HepG2 (cell line): Measurements from ENCODE around the gene ADGRF5. TPM values are rescaled to one million over a fixed set of nuclear protein-coding genes. Genes with fewer than 3 reads are reported as not detected.

Experiments used
- ATAC-seq: fragments of 200-7000 bp; cut with Tn5 transposase; 3 replicates; pipeline ENCODE4 v1.9.1; 2020; ENCODE audit warnings: mild to moderate bottlenecking, moderate library complexity
- BruUV-seq: library from RNA; stranded (reverse); fragments of 400-500 nt; replicated peaks from 2 replicates; lab custom pipeline; 2021; lab: Mats Ljungman, UMichigan
- CTCF ChIA-PET: fragments of 300-600 bp; formaldehyde crosslinking; extraction: SDS; loops from one replicate; lab custom pipeline; 2021; ENCODE audit warnings: low total read pairs, inconsistent platforms, low intra/inter-chr PET ratio; lab: Yijun Ruan, JAX
- POLR2A ChIA-PET: fragments of 350-600 bp; sonication (Branson Sonifier 250); formaldehyde crosslinking; loops from one replicate; lab custom pipeline; 2020; ENCODE audit warnings: antibody characterized with exemption, inconsistent platforms; lab: Yijun Ruan, JAX
- DNase-seq: peaks from one replicate; pipeline ENCODE4 v3.0.0-alpha.2; 2015; ENCODE audit warnings: low spot score
- FAIRE-seq: peaks from 3 replicates; lab custom pipeline; 2011; peaks lifted over from hg19 to GRCh38; lab: Jason Lieb, UNC
- H2AFZ ChIP-seq: one replicate; pipeline ENCODE4 v1.6.1; 2011; ENCODE audit warnings: low read length, inconsistent platforms
- H3K27ac ChIP-seq: fragments of 300-600 bp; 3 replicates; pipeline ENCODE4 v1.8.0; 2011; ENCODE audit warnings: mixed run types, mild to moderate bottlenecking, mixed read lengths, low read length, inconsistent platforms; ENCODE audit not compliant: insufficient read depth; ENCODE audit errors: extremely low read length
- H3K27me3 ChIP-seq, 2 experiments: fragments of 200-600 bp in 1 of 2; 2 replicates in 1 of 2; 3 replicates in 1 of 2; pipeline versions ENCODE4 v1.6.0 to v1.8.0; 2011; ENCODE audit warnings: low read length in 2 of 2, mild to moderate bottlenecking in 2 of 2, moderate library complexity in 2 of 2, inconsistent platforms in 1 of 2; ENCODE audit not compliant: insufficient read depth in 2 of 2, control insufficient read depth in 1 of 2
- H3K36me3 ChIP-seq, 2 experiments: fragments of 200-600 bp in 1 of 2; replicated peaks in 1 of 2; 2 replicates in 1 of 2; 3 replicates in 1 of 2; pipeline versions ENCODE4 v1.5.1 to v1.8.0; 2011; ENCODE audit warnings: low read length in 2 of 2, inconsistent platforms in 1 of 2; ENCODE audit not compliant: insufficient read depth in 2 of 2, control insufficient read depth in 1 of 2
- H3K4me1 ChIP-seq: 2 replicates; pipeline ENCODE4 v1.5.1; 2012; ENCODE audit warnings: low read length, inconsistent platforms; ENCODE audit not compliant: insufficient read depth
- H3K4me2 ChIP-seq: 2 replicates; pipeline ENCODE4 v1.6.0; 2011; ENCODE audit warnings: low read depth, low read length, inconsistent platforms
- H3K4me3 ChIP-seq, 3 experiments: fragments of 200-600 bp in 1 of 3; sonication (generic), shearing (Covaris generic) in 1 of 3; replicated peaks in 1 of 3; 2 replicates each; pipeline ENCODE4 v1.5.1; 2011 to 2016; ENCODE audit warnings: low read length in 3 of 3, inconsistent platforms in 2 of 3, low read depth in 2 of 3, mild to moderate bottlenecking in 2 of 3, control low read depth in 1 of 3, mixed read lengths in 1 of 3; ENCODE audit not compliant: insufficient read depth in 1 of 3
- H3K79me2 ChIP-seq: one replicate; pipeline ENCODE4 v1.6.1; 2011; ENCODE audit warnings: low read length, inconsistent platforms; ENCODE audit not compliant: insufficient read depth
- H3K9ac ChIP-seq: 2 replicates; pipeline ENCODE4 v1.6.0; 2011; ENCODE audit warnings: mild to moderate bottlenecking, low read depth, low read length, inconsistent platforms; ENCODE audit not compliant: insufficient read depth
- H3K9me3 ChIP-seq: 2 replicates; pipeline ENCODE4 v1.5.1; 2012; ENCODE audit warnings: mild to moderate bottlenecking, low read length
- H4K20me1 ChIP-seq: 2 replicates; pipeline ENCODE4 v1.6.0; 2011; ENCODE audit warnings: inconsistent platforms, mild to moderate bottlenecking, low read length, moderate library complexity; ENCODE audit not compliant: insufficient read depth
- ADNP ChIP-seq: sonication (generic); formaldehyde crosslinking; IDR thresholded peaks from 2 replicates; pipeline ENCODE4 v1.4.0; 2020; ENCODE audit warnings: missing genetic modification reagents
- ATM ChIP-seq: fragments of 450-650 bp; IDR thresholded peaks from 2 replicates; pipeline ENCODE4 v1.7.1; 2017; ENCODE audit warnings: mild to moderate bottlenecking, borderline replicate concordance
- CHD2 ChIP-seq: IDR thresholded peaks from 2 replicates; pipeline ENCODE4 v1.6.1; 2011; ENCODE audit warnings: low read depth, low read length, improper control_type of control experiment
- CHD4 ChIP-seq: fragments of 200-600 bp; sonication (generic); IDR thresholded peaks from 2 replicates; pipeline ENCODE4 v1.7.0; 2017; ENCODE audit warnings: mild to moderate bottlenecking, low read length, borderline replicate concordance
- FOSL1 ChIP-seq: sonication (generic); formaldehyde crosslinking; IDR thresholded peaks from 2 replicates; pipeline ENCODE4 v1.9.0; 2021; ENCODE audit warnings: missing genetic modification reagents, borderline replicate concordance
- GATAD1 ChIP-seq: IDR thresholded peaks from 2 replicates; pipeline ENCODE4 v1.6.1; 2016; ENCODE audit warnings: missing genetic modification reagents, missing compliant biosample characterization
- HNF4A ChIP-seq: sonication (generic); formaldehyde crosslinking; IDR thresholded peaks from 2 replicates; pipeline ENCODE4 v1.4.0; 2020; ENCODE audit warnings: missing genetic modification reagents
- IRX3 ChIP-seq: sonication (generic); formaldehyde crosslinking; IDR thresholded peaks from 2 replicates; pipeline ENCODE4 v1.8.1; 2023; ENCODE audit warnings: mild to moderate bottlenecking, low read depth, missing genetic modification reagents, borderline replicate concordance
- KDM5B ChIP-seq: sonication (generic); formaldehyde crosslinking; IDR thresholded peaks from 2 replicates; pipeline ENCODE4 v1.4.0; 2020; ENCODE audit warnings: missing genetic modification reagents, mild to moderate bottlenecking, borderline replicate concordance
- KMT2B ChIP-seq: IDR thresholded peaks from 2 replicates; pipeline ENCODE4 v1.6.1; 2016; ENCODE audit warnings: missing genetic modification reagents, missing compliant biosample characterization
- LCORL ChIP-seq, 2 experiments: fragments of 450-650 bp in 1 of 2; sonication (generic) in 1 of 2; formaldehyde crosslinking in 1 of 2; IDR thresholded peaks; 2 replicates each; pipeline versions ENCODE4 v1.5.0 to v1.6.1; 2017 to 2020; ENCODE audit warnings: antibody characterized with exemption in 1 of 2, missing genetic modification reagents in 1 of 2
- NR2C2 ChIP-seq: sonication (generic); formaldehyde crosslinking; IDR thresholded peaks from 2 replicates; pipeline ENCODE4 v1.4.0; 2020; ENCODE audit warnings: missing genetic modification reagents, mild to moderate bottlenecking, moderate library complexity, borderline replicate concordance
- PHF20 ChIP-seq: sonication (generic); formaldehyde crosslinking; IDR thresholded peaks from 2 replicates; pipeline ENCODE4 v1.5.0; 2020; ENCODE audit warnings: mild to moderate bottlenecking, missing genetic modification reagents
- SALL2 ChIP-seq: sonication (generic); formaldehyde crosslinking; IDR thresholded peaks from 2 replicates; pipeline ENCODE4 v1.8.1; 2023; ENCODE audit warnings: mild to moderate bottlenecking, missing genetic modification reagents, inconsistent platforms
- ZNF121 ChIP-seq: sonication (generic); formaldehyde crosslinking; IDR thresholded peaks from 2 replicates; pipeline ENCODE4 v1.5.0; 2020; ENCODE audit warnings: mild to moderate bottlenecking, missing genetic modification reagents
- ZNF343 ChIP-seq: sonication (generic); formaldehyde crosslinking; IDR thresholded peaks from 2 replicates; pipeline ENCODE4 v1.4.0; 2020; ENCODE audit warnings: mild to moderate bottlenecking, missing genetic modification reagents
- ZNF496 ChIP-seq: sonication (generic); formaldehyde crosslinking; IDR thresholded peaks from 2 replicates; pipeline ENCODE4 v1.8.1; 2023; ENCODE audit warnings: mild to moderate bottlenecking, moderate library complexity, missing genetic modification reagents; ENCODE audit not compliant: insufficient replicate concordance
- ZNF839 ChIP-seq: sonication (generic); formaldehyde crosslinking; IDR thresholded peaks from 2 replicates; pipeline ENCODE4 v1.4.0; 2020; ENCODE audit warnings: missing genetic modification reagents, mild to moderate bottlenecking, borderline replicate concordance
- ZSCAN20 ChIP-seq: sonication (generic); formaldehyde crosslinking; IDR thresholded peaks from 2 replicates; pipeline ENCODE4 v1.4.0; 2020; ENCODE audit warnings: missing genetic modification reagents, mild to moderate bottlenecking, borderline replicate concordance
- WGBS: methylation state at CpG from one replicate; pipeline ENCODE4 v1.1.6; 2017; ENCODE audit warnings: low lambda C conversion rate; 5-methylcytosine and 5-hydroxymethylcytosine counted together
- in situ Hi-C: cut with HindIII; loops from 2 replicates; pipeline ENCODE4 v1.10.0; 2017; ENCODE audit warnings: low pct_unique_long_range_greater_than_20kb; ENCODE audit not compliant: extremely low pct_ligation_motif_present
- intact Hi-C: fragments of 100-400 bp; cut with micrococcal nuclease; formaldehyde crosslinking; loops from one replicate; pipeline ENCODE4 v1.10.0; 2022; ENCODE audit not compliant: unreplicated experiment
- polyA plus RNA-seq, 8 experiments: library from polyadenylated mRNA; depleted of rRNA in 3 of 8; stranded (reverse) in 7 of 8; unstranded in 1 of 8; fragments of >200 nt; fragmentation: Illumina TruSeq in 4 of 8; extraction: Trizol in 4 of 8; gene quantifications; 2 replicates each; pipeline versions ENCODE4 v1.2.1 to v1.2.3, GENCODE V29; 2011 to 2016; ENCODE audit warnings: low read depth in 4 of 8, missing spikeins in 1 of 8, mixed read lengths in 1 of 8; ENCODE audit not compliant: insufficient read depth in 1 of 8
- total RNA-seq, 5 experiments: library from RNA; depleted of rRNA; stranded (reverse); fragments of >200 nt; fragmentation: Illumina TruSeq; extraction: Trizol; gene quantifications; 2 replicates each; pipeline ENCODE4 v1.2.3, GENCODE V29; 2016; ENCODE audit warnings: low read depth in 1 of 5
- TF ChIP-seq, protein P1 (sequence below): fragments of 450-650 bp; IDR thresholded peaks from 2 replicates; pipeline ENCODE4 v1.6.1; 2016

ADGRF5 gene
- total and polyA plus RNA-seq, 2 of the 13 experiments (the other 11 are each of a cell fraction or from before 2014, with no cell fraction given) = not detected

DNA sequence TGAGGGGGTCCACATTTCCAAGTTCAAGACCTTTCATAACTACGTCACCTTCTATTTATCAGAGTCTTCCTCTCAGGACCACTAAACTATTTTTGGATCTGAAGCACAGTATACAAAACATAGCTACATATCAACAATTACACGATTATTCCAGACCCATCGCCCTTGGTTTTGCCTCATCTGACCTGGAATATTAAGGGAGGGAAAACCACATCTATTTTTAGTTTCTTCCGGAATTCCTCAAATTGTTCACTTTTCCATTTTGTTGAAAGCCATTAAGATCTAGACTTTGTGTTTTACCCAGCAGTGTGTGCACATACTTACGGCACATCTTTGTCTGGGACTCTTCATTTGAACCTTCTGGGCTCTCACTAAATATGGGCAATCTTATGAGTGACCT is 12.0 kb upstream of the ADGRF5 start:
- H3K4me3 ChIP-seq = no peak overlapping the region
- no peaks in the 10 kb centered on the region for H3K4me1 ChIP-seq
- peaks cover 3 to 32% of the 10 kb centered on the region in 2 experiments; a peak in 4 of 5 replicates for H3K27me3 ChIP-seq
- TF ChIP-seq NR2C2 = no peak
- TF ChIP-seq ADNP (CRISPR knock-in tag) = no peak
- no peak for TF ChIP-seq ZNF121 (CRISPR knock-in tag)
- TF ChIP-seq LCORL (IDR thresholded peaks at IDR 0.05) = no peak
- no peak for TF ChIP-seq LCORL (CRISPR knock-in tag; IDR thresholded peaks at IDR 0.05)
- TF ChIP-seq SALL2 = no peak
- TF ChIP-seq ZNF839 (CRISPR knock-in tag) = no peak
- TF ChIP-seq CHD4 = no peak
- TF ChIP-seq ATM = no peak
- TF ChIP-seq HNF4A (CRISPR knock-in tag) = no peak
- TF ChIP-seq KMT2B (CRISPR knock-in tag) = no peak
- TF ChIP-seq PHF20 (CRISPR knock-in tag) = no peak
- no peak for TF ChIP-seq ZSCAN20 (CRISPR knock-in tag)
- no peak for TF ChIP-seq CHD2
- no peak for TF ChIP-seq KDM5B (CRISPR knock-in tag)
- TF ChIP-seq, protein P1, sequence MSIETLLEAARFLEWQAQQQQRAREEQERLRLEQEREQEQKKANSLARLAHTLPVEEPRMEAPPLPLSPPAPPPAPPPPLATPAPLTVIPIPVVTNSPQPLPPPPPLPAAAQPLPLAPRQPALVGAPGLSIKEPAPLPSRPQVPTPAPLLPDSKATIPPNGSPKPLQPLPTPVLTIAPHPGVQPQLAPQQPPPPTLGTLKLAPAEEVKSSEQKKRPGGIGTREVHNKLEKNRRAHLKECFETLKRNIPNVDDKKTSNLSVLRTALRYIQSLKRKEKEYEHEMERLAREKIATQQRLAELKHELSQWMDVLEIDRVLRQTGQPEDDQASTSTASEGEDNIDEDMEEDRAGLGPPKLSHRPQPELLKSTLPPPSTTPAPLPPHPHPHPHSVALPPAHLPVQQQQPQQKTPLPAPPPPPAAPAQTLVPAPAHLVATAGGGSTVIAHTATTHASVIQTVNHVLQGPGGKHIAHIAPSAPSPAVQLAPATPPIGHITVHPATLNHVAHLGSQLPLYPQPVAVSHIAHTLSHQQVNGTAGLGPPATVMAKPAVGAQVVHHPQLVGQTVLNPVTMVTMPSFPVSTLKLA = no peak
- TF ChIP-seq FOSL1 (CRISPR knock-in tag) = no peak
- TF ChIP-seq GATAD1 (CRISPR knock-in tag) = no peak
- no peak for TF ChIP-seq IRX3 (CRISPR knock-in tag)
- no peak for TF ChIP-seq ZNF343 (CRISPR knock-in tag)
- TF ChIP-seq ZNF496 (CRISPR knock-in tag) = no peak
- ChIA-PET CTCF (no interaction called here), POLR2A (no interaction called here)
- no peak for ATAC-seq
- H3K4me2 ChIP-seq = no peak overlapping the region
- no peak overlapping the region for H3K27ac ChIP-seq
- DNase-seq = no peak
- 59% methylated on average over 5 of the region's 5 CpGs for WGBS
- intact Hi-C loops (no loop called here), in situ Hi-C loops (no loop called here)
- FAIRE-seq = no peak
- no peaks in the 10 kb centered on the region for H3K36me3 ChIP-seq
- H3K9ac ChIP-seq = no peak overlapping the region
- no peaks in the 10 kb centered on the region for H4K20me1 ChIP-seq
- BruUV-seq = no TSS peak
- H3K79me2 ChIP-seq = no peaks in the 10 kb centered on the region
- H2AFZ ChIP-seq = no peak overlapping the region
- no peaks in the 10 kb centered on the region for H3K9me3 ChIP-seq
